Effector CD8-positive, alpha-beta T cell (primary cell): Measurements from ENCODE around the gene PEX6.
"Not testable (repeated sequence)": the region's sequence is repeated elsewhere in the genome, so short reads cannot be mapped to it uniquely, and the experiment has no call there.

Experiments
- DNase-seq: peaks from one replicate; lab custom pipeline; 2025; lab: John Stamatoyannopoulos, UW

The PEX6 gene

GRCh38 chr6:42967228-42967627 lies 11.8 kb downstream of the PEX6 start:
- no peak for DNase-seq

- no peak for DNase-seq
These were observed 12.4 kb downstream of the PEX6 start for GRCh38 chr6:42966571-42966970.

- no peak for DNase-seq
These were observed 15.0 kb downstream of the PEX6 start for GRCh38 chr6:42963855-42964605.

GRCh38 chr6:42963179-42963854 lies 15.7 kb downstream of the PEX6 start:
- DNase-seq, result no peak

DNA sequence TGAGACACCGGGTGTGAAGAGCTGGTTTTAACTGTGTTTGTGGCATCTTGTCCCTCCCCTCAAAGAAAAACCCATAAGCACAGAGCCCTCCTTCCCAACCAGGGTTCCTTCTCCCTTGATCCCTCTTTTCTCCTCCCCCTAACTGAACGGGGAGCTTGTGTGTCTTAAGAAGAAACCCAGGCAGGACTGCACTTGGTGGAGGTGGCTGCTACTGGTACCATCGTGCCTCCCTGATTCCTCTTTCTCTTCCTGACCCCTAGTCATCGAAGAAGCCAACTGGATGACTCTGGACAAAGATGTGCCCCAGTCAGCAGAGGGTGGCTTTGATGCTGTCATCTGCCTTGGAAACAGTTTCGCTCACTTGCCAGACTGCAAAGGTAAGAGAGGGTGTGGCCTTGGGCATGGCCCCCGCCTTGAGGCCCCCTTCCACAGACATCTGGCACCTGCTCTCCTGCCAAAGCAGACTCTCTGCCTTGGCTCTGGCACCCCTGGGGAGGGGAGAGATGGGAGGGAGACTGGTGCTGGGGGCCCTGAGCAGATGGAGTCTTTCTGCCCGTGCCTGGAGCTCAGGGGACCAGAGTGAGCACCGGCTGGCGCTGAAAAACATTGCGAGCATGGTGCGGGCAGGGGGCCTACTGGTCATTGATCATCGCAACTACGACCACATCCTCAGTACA lies 16.3 kb downstream of the PEX6 start:
- DNase-seq, result no peak

DNA sequence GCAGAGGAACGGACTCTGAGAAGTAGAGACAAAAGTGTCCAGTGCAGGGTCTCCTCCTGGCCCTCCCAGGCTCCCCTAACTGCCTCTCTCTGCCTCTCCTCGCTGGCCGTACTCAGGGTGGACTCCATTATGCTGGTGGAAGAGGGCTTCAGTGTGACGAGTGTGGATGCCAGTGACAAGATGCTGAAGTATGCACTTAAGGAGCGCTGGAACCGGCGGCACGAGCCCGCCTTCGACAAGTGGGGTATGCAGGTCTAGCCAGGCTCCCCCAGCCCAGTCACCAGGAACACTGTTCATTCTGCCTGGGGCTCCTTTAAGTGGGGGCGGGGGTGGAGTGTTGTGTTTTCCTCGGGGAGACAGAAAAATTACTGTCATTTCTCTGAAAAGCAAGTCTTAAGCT lies 16.9 kb downstream of the PEX6 start:
- DNase-seq, result no peak

GRCh38 chr6:42961020-42961470 lies 17.9 kb downstream of the PEX6 start:
- DNase-seq, result no peak

- peak; percentile 43 for DNase-seq
These were observed 18.6 kb downstream of the PEX6 start, which contains the start of gene GNMT for GRCh38 chr6:42960243-42961019. Gene GNMT, plus strand, starts transcription at chr6:42960754. Its CDS starts 14 bp downstream, at chr6:42960768.

DNA sequence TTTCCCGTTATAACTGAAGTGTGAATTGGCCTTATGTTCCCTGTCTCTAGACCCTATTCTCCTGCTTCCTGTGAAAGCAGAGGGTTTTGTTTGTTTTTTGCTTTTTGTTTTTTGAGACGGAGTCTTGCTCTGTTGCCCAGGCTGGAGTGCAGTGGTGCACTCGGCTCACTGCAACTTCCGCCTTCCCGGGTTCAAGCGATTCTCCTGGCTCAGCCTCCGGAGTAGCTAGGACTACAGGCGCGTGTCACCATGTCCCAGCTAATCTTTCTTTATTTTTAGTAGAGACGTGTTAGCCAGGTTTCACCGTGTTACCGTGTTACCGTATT lies 19.1 kb downstream of the PEX6 start:
- DNase-seq, result no peak

DNA sequence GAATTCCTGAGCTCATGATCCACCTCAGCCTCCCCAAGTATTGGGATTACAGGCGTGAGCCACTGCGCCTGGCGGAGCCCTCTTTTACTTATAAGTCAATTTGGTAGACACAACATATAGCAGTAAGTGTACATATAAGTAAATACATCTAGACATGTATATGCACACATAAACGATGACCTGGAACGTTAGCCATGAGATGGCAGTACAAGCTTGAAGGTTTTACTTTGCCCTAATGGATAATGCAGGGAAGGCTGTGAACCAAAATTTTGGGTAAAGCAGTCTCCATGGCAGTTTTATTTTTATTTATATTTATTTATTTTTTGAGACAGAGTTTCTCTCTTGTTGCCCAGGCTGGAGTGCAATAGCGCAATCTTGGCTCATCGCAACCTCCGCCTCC lies 20.9 kb downstream of the PEX6 start:
- no peak for DNase-seq

- DNase-seq, result not testable (repeated sequence)
These were observed 24.6 kb downstream of the PEX6 start for GRCh38 chr6:42954405-42954804.

- no peak for DNase-seq
These were observed 26.6 kb downstream of the PEX6 start for GRCh38 chr6:42952389-42952788.

DNA sequence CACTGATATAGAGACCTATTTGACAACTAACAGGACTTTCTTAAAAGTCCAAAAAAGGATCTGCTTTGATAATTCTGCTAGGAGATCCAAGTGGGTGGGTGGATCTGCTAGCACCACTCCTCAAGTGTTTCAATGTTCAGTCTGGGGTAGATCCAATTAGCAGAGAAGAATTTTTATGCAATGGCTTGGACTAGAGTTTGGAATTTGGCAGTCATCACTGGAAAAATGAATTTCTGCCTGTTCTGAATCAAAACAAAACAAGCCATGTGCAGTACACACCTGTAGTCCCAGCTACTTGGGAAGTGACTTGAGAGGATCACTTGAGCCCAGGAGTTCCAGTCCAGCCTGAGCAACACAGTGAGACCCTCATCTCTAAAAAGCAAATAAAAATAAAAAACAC lies 31.0 kb downstream of the PEX6 start:
- DNase-seq, result no peak

GRCh38 chr6:42942444-42942843 lies 36.5 kb downstream of the PEX6 start:
- DNase-seq, result no peak

DNA sequence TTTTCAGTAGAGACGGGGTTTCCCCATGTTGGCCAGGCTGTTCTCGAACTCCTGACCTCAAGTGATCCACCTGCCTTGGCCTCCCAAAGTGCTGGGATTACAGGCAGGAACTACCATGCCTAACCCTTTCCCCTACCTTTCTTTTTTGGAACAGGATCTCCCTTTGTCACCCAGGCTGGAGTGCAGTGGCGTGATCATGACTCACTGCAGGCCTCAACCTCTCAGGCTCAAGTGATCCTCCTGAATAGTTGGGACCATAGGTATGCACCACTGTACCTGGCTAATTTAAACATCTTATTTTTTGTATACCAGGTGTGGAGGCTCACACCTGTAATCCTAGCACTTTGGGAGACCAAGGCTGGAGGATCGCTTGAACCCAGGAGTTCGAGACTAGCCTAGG lies 37.6 kb downstream of the PEX6 start:
- DNase-seq, result not testable (repeated sequence)

GRCh38 chr6:42940493-42941045 lies 38.4 kb downstream of the PEX6 start:
- DNase-seq, result no peak

GRCh38 chr6:42939810-42940167 lies 39.2 kb downstream of the PEX6 start:
- no peak for DNase-seq

DNA sequence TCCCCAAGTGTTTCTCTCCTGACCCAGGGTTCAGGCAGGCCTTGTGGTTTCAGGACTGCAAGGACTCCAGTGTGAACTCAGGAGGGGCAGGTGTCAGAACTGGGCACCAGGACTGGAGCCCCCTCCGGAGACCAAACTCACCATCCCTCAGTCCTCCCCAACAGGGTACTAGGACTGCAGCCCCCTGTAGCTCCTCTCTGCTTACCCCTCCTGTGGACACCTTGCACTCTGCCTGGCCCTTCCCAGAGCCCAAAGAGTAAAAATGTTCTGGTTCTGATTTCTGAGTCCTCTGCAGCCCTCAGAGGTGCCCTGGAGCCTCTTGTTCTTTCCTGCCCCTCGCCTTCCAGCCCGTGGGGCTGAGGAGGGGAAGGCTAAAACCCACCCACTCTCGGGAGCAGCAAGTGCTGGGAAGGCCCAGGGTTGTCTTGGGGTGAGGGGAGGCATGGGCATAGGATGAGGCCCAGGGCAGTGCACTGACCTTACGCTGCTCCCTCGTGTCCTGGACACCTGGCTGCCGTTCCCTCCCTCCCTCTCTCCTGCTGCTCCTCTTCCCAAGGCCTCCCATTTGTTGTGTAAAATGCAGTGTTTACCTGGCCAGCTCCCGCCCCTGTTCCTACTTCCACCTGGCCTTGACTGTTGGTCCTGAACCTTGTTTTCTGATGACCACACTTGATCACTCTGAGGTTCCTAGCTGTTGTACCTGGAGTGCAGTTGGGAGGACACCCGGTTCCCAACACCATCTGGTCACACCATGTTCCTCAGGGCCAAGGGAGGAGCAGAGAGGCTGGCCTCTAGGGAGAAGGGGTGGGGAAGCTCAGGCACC lies 39.8 kb downstream of the PEX6 start:
- no peak for DNase-seq

DNA sequence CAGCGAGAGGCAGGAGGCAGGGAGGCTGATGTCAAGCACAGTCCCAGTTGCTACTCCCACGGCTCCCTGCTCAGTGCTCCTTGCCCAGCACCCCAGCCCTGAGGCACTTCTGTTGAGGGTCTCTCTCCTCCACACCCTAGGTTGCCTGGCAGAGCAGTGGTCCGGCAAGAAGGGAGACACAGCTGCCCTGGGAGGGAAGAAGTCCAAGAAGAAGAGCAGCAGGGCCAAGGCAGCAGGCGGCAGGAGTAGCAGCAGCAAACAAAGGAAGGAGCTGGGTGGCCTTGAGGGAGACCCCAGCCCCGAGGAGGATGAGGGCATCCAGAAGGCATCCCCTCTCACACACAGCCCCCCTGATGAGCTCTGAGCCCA lies 40.6 kb downstream of the PEX6 start:
- DNase-seq, result no peak

DNA sequence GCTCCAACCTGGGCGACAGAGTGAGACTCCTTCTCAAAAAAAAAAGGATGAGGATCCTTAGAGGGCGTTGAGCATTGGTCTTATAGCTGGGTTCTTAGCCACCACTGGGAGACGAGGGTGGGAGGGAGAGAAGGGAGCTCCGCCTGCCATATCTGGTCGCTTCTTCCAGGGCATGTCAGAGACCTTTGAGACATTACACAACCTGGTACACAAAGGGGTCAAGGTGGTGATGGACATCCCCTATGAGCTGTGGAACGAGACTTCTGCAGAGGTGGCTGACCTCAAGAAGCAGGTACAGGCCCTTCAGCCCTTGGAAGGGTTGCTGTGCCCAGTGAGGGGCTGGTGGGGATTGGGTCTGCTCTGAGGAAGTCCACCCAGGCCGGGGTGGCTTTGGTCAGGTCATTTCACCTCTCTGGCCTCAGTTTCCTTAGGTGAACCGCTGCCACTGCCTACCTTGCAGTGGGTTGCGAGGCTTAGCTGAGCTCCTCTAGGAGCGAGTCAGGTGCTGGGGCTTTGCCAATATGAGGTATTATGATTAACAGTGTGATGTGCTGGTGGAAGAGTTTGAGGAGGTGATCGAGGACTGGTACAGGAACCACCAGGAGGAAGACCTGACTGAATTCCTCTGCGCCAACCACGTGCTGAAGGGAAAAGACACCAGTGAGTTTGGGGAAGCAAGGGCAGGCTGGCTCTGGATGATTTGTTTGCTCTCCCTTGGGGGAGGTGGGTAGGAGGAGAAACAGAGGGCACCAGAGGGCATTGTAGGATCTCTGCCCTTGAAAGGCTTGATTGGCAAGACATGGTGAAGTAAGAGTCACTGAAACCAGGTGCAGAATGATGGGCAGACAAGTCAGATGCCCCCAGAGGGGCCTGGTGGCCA lies 41.2 kb downstream of the PEX6 start:
- no peak for DNase-seq
